NCI-H460 (cell line): ENCODE measurements around the gene NANS. TPM values are rescaled to one million over a fixed set of nuclear protein-coding genes. Genes with fewer than 3 reads are reported as not detected.
"Not testable (repeated sequence)": the region's sequence is repeated elsewhere in the genome, so short reads cannot be mapped to it uniquely, and the experiment has no call there.

Experiments
- DNase-seq: peaks from one replicate; pipeline ENCODE4 v3.0.0-alpha.2; 2016; ENCODE audit warnings: low read depth; ENCODE audit errors: extremely low read depth
- total RNA-seq: library from RNA; depleted of rRNA; stranded (reverse); fragments of >200 nt; shearing (Covaris generic); gene quantifications from 2 replicates; pipeline ENCODE4 v1.2.3, GENCODE V29; 2014

The NANS gene
- total RNA-seq, 1 experiment from 2014 or later, result 80.8 TPM

DNA sequence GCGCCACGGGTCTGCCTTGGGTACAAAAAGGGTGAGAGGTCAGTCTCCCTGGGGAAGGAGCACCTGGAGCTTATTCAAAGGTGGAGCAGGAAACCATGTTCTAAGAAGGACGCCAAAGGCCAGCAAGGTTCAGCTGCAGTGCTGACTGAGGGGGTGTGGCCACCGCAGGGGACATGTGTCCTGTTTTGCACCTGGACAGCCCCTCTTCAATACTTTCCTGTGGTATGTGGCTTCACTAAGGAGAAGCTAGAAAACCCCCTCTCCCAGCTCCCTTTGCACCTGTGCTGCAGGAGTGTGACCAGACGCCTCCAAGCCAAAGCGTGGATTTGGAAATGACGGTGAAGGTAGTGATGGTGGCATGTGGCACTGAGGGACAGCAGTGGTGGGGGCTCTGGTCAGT is 38.9 kb downstream of the NANS start:
- no peak for DNase-seq

DNA sequence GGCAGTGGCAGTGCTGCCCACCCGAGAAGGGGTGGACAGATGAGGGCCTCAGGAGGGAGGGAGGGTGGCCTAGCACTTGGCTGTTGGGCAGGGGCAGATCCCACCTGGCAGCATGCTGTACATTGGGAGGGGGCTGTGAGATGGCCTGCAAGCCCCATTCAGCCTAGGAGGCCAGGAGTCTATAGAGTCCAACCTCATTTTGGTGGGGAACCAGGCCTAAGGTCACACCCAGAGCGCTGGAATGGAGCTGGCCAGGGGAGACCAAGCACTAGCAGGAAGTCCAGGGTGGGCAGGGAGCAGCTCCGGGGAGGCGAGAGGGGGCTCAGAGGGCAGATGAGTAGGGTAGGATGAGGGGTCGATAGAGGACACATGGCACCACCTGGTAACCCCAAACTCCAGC is 39.6 kb downstream of the NANS start:
- DNase-seq, result no peak

DNA sequence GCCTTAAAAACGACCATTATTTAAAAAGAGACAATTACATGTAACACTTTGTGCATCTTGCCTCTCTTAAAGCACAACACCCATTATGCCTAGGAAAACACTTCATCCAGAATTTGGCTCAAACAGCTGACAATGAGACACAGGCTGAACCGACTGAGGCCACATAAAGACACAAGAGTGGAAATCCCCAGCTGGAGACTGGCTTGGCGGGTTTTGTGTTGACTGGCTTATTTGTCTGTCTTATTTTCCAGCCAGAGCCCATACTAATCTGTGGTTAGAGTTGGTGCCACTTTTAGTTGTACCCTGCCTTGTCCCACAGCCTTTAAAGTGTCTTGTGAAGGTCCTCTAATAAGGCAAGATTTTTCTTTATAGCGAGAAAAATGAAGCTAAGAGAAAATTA is 41.3 kb downstream of the NANS start:
- DNase-seq, result no peak

DNA sequence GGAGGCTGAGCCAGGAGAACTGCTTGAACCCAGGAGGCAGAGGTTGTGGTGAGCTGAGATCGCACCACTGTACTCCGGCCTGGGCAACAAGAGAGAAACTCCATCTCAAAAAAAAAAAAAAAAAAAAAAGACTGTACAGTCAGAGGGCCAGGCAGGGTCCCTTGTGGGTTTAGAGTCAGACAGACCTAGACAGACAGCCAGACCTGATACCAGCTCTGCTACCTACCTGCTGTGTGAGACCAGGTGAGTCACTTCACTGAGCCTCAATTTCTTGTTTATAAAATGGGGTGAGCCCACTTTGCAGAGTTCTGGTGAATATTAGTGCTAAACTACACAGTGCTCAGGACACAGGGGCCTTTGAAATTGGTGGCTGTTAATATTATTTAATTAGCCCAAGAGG is 42.8 kb downstream of the NANS start:
- DNase-seq, result no peak

DNA sequence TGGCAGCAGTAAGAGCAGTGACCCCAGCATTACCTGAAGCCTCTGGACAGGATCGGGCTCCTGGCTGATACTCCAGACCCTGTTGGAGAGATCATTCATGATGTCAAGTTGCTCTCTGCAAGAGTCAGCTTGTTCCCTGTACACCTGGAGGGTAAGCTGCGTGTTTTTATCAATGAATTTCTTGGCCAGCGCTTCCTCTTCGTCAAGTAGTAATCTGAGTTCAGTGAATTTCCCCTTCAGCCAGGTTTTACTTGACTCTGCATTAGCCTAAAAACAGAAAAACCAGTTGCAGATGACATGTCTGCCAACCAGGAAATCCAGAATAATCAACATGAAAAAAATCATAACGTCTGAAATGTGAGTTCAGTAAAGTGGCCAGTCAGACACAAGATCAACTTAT is 43.4 kb downstream of the NANS start:
- DNase-seq, result no peak

DNA sequence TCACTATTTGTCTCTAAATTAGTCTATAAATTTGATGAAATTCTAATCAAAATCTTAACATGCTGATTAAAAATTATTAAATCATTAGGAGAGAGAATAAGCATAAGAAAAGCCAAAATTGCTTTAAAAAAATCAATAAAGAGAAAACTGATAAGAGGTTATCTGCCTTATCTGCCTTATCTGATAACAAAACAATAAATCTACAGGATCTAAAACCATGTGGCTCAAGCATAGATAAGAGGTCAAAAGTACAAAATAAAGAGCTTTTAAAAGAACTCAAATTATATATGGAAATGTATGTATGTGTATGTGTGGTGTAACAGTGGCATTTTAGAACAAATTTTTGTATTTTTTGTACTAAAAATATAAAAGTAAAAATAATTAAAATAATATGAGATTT is 43.9 kb downstream of the NANS start:
- no peak for DNase-seq

DNA sequence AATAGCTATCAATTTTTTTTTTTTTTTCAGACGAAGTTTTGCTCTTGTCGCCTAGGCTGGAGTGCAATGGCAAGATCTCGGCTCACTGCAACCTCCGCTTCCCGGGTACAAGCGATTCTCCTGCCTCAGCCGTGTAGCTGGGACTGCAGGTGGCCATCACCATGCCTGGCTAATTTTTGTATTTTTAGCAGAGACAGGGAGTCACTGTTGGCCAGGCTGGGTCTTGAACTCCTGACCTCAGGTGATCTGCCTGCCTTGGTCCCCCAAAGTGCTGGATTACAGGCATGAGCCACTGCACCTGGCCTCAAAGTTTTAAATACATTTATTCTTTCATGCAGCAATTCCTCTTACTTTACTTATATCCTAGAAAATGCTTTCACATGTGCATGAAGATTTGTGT is 44.9 kb downstream of the NANS start:
- DNase-seq, result no peak

DNA sequence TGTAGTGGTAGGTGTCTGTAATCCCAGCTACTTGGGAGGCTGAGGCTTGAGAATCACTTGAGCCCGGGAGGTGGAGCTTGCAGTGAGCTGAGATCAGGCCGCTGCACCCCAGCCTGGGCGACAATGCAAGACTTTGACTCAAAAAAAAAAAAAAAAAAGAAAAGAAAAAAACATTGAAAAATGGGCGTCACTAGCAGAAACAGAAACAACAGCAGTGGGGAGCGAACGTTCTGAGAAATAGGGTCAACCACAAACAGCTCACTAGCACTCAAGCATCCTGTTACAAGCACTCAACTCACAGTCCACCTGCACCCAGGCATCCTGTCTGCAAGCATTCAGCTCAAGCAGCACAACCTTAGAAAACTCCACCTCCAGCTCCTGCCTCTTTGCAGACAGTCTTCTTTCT is 45.3 kb downstream of the NANS start:
- no peak for DNase-seq

DNA sequence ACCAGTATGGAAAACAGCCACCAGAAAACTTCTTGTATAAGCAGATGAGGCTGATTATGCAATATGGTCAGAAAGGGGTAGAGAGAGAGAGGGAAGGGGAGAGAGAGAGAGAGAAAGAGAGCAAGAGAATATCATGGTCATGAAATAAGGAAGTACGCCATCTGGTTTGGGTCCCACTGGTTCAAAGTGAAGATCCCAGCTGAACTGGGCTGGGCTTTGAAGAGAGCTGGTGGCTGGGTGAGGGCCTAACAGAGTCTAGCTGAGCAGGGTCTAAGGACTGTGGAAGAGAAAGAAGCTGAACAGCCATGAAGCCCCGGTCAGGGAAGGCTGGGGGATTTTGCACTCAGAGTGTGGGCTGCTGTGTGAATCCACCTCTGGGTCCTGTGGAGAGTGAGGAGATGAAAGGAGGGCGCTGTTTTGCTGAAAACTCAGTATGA is 47.9 kb downstream of the NANS start:
- no peak for DNase-seq

DNA sequence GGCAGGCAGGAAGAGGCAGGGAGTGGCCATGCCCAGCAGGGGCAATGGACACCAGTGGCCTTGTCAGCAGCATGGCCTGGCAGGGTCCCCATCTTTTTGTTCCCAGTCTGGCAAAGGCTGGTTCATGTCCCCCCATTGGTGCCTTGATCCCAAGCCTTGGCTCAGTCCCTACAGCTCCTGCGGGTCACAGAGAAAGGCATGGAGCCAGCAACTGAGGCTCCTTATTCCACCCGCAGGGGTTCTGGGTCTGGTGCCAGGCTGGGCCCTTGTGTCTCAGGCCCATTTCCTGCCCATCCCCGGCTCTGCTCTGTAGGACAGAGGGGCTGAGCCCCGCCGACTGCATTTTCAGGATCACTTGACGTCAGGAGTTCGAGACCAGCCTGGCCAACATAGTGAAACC is 48.5 kb downstream of the NANS start:
- DNase-seq, result no peak

DNA sequence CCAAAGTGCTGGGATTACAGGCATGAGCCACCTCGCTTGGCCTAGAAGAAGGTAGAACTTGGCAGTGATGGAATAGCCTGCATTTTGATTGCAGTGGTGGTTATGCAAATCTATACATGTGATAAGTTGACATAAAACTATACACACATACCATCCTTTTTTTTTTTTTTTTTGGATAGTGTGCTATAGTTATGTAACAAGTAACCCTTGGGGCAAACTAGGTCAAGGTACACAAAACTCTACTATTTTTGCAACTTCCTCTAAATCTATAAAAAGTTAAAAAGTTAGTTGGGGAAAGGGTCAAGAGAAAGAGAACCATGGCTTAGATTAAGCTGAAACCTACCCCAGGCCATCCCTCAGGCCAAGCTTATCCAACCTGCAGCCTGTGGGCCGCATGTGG is 51.4 kb downstream of the NANS start:
- no peak for DNase-seq

DNA sequence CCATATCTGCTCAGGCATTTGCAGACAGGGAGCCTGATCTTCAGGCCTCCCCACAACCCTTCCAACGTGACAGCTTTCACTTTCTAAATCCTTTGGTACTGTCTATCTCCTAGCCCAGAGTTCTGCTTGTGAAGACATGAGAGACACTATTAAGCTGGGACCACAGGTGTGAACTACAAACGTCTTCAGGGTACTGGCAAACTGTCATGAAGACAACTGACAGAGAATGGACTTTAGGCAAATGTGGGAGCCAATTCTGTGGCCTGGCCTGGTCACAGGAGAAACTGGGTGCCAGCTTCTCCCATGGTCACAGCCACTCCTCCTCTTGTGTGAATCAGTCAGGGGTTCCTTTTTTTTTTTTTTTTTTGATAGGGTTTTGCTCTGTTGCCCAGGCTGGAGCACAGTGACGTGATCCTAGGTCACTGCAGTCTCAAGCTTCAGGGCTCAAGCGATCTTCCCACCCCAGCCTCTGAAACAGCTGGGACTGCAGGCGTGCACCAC is 52.0 kb downstream of the NANS start:
- no peak for DNase-seq

DNA sequence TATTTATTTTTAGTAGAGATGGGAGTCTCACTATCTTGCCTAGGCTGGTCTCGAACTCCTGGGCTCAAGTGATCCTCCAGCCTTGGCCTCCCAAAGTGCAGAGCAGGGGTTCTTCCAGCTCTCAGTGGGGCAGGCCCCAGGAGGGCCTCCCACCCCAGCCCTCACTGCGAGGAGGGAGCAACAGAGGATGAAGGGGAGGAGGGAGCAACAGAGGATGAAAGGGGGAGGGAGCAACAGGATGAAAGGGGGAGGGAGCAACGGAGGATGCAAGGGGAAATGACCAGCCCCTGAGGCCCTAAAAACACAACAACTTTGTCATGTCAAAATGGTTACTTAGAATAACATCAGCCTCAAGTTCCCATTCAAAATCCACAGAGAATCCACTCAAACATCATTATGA is 52.5 kb downstream of the NANS start:
- DNase-seq, result no peak

DNA sequence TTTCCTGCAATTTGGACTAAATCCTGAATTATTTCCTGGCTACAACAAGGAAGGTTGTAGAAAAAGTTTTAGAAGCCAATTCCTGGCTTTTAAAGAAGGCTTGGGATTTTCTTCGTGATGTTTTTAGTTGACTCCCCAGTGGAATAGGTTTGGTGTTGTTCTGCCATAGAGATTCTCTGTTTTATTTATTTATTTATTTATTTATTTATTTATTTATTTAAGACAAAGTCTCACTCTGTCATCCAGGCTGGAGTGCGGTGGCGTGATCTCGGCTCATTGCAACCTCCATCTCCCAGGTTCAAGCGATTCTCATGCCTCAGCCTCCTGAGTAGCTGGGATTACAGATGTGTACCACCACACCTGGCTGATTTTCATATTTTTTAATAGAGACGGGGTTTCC is 60.6 kb downstream of the NANS start:
- not testable (repeated sequence) for DNase-seq

DNA sequence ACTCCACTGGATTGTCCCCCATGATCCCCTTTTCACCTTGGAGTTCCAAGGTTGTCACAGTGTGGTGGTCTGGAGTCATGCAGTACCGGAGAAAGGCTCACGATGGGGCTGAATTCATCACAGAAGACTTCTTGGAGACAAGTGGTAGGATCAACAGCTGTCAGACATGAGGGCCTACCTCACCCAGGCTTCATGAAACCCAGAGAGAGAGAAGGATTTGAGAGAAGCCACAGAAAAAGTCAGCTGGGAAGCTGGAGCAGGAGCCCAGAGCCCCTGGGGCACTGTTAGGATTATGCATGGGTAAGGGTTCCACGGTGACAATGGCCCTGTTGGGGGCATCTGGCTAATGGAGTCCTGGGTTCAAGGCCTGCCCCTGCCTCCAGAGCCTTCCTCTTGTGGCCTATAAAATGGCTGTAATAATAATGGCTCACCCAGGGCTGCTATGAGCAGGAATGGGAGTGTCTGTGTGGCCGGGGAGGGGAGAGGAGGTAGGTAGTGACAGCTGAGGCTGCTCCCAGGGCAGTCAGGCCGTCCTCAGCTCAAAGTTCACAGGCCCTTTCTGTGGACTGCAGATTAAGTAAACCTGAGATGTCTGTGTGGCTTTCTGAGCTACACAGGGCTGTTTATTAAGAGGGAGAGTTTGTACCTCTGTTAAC is 61.6 kb downstream of the NANS start:
- peak; percentile 35 for DNase-seq

DNA sequence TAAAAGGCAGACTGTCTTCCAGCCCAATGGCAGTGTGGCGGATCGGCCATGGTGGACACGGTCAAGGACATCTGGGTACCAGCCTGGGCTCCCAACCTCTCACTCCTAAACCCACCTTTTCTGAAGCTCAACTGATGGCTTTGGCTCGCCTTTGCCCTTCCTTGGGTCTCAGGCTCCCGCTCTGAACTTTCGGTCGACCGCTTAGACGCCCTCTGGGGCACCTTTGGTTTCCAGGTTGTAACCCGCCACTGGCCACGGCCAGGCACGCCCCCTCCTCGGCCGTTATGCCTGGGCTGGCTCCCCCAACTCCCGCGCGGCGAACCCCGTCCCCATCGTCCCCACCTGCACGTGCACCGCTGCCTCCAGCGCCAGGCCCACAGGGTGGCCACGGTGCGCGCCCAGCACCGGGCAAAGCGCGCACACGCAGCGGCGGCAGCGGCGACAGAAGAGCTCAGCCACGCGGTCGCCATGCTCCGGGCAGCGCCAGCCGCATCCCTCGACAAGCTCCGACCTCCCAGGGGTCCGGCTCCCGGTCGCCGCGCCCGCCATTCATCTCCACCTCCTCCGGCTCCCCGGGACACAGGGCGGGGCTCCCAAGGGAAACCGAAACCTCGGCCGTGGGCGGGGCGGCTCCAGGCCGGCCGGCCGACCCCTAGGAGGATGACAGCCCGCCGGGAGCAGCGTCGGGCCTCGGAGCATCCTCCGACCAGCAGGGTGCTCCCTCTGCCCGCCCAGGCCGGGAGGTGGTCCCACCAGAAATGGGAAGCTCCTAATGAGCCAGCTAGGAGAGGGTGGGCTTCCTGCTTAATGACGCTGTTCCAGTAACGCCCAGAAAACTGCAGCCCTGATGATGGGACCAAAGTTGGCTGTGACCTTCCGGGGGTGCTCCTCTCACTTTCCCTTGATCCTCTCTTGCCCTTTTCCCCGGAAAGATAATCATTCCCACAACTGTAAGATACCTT is 62.4 kb downstream of the NANS start, which contains the start of gene TRIM14:
Gene TRIM14, minus strand, starts transcription at position 583 of the 962 bp plus-strand sequence. Its CDS starts 34 bp downstream, at position 549.
- DNase-seq, result peak; percentile 31

DNA sequence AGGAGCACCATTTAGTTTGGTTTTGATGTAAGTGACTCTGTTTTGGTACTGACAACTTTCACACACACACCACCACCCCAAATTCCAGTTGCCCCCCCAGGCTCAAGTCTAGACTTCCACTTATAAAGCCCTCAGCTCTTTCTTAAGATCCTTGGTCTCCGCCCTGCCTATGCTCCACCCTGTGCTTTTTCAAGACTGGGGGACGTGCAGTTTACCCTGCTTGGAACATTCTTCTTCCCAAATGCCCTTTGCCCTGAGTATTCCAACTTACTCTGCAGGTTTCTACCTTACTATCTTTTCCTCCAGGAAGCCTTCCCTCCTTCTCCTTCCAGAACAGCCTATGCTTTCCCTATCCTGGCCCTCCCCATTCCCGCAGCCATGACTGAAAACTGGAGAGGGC is 63.9 kb downstream of the NANS start:
- DNase-seq, result no peak

DNA sequence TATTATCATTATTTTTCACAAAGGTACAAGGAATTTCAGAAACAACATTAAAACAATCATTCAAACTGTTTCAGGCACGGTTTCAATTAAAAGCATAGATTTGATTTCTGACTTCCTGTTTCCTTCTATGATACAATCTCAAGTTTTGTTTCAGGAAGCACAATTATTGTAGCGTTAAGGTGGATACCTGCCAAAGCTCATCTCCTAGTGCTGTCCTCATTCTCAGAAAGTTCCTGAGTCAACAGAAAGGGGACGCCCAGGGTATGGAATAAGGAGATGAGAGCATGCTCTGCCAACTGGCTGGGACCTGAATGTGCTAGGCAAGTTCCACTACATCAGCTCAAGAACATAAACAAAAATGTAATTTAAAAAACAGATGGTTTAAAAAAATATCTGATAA is 64.5 kb downstream of the NANS start:
- no peak for DNase-seq

DNA sequence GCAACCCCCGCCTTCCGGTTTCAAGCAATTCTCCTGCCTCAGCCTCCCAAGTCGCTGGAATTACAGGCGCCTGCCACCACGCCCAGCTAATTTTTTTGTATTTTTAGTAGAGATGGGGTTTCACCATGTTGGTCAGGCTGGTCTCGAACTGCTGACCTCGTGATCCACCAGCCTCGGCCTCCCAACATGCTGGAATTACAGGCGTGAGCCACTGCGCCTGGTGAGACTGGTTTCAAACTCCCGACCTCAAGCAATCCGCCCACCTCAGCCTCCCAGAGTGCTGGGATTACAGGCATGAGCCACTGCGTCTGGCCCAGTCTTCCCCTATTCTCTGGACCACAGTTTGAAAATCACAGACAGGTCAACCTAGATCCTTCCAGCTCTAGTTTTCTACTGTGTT is 67.6 kb downstream of the NANS start:
- DNase-seq, result not testable (repeated sequence)

DNA sequence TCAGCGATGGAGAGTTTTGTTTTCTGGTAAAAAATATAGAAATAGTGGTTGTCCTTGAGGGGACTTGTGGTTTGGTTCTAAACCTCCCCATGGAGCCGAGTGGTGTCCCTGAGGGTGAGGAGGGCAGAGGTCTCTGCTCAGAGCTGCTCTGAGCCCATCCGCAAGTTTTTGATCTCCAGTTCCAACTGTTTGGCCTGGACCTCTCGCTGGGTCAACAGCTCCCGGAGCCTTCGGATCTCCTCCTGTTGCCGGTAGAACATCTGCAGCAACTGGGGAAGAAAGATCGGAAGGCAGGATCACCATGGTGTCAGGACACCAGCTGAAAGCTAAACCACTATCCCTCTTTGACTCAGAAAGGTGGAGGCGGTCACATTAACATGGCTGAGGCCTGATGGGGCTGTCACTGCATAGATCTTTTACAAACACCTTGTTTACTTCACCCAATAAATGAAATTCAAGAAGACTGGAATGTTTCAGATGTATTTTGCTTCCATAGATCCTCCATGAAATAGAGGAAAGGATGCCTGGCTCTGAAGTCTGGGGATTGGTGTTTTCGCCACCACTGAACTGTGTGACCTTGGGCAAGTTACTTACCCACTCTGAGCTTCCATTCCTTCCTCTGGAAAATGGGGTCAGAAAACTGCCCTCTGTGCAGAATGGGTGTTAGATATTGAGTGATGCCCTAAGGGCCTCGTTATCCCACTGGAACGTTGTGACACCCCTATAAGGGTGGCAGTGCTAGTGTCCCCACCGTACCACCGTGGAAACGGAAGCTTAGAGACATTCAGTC is 68.3 kb downstream of the NANS start:
- no peak for DNase-seq

DNA sequence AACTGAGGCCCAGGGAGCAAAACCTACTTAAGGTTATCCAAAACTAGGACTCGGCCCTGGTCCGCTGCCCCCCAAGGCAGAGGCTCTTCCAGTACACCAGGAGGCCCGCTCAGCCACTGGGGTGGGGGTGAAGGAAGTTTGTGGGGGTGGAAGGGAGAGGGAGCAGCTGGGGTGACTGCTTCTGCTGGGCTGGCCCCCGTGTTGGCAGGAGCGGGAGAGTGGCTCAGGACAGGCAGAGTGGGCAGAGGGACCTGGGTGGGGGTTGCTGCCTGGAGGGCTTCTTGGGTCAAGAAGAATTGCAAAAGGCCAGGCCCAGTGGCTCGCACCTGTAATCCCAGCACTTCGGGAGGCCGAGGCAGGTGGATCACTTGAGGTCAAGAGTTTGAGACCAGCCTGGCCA is 70.7 kb downstream of the NANS start:
- DNase-seq, result no peak
